HG02798 (cell line): ENCODE results near the gene ECI1.

Experiments
- ATAC-seq: cut with Tn5 transposase; IDR thresholded peaks from one replicate; pipeline ENCODE4 v1.9.1; 2021; ENCODE audit warnings: mild to moderate bottlenecking; ENCODE audit not compliant: unreplicated experiment, poor library complexity

ECI1 gene

GRCh38 chr16:2199095-2199494 is 52.3 kb downstream of the ECI1 start:
- ATAC-seq: no peak

DNA sequence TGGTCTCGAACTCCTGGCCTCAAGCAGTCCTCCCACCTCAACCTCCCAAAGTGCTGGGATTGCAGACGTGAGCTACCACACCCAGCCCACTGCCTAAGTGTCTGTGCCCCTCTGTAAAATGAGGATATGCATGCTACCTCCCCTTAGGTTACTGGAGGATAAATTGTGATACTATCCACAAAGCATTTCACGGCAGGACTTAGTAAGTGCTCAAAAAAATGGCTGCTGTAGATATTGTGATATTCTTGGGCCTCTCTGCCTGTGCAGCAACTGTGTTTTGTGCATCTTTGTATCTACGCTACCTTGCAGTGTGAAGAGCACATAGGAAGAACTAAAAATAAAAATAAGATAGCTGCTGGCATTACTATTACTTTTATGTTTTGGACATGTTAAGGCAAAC is 53.1 kb downstream of the ECI1 start:
- no peak for ATAC-seq

DNA sequence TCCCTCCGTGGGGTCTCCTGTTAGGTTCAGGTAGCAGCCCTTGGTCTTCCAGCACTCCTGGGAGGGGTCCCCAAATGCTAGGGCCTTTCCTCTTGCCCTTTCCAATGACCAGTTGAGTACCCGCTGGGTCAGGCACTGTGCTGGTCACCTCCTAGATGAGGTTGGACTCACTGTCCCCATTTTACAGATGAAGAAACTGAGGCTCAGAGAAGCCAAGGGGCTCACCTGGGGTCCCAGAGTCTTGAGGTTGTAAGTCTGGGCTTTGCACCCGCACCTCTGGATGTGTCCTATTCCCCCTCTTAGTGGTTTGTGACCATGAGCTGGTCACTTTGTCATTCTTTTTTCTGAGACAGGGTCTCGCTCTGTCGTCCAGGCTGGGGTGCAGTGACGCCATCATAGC is 53.6 kb downstream of the ECI1 start:
- no peak for ATAC-seq

DNA sequence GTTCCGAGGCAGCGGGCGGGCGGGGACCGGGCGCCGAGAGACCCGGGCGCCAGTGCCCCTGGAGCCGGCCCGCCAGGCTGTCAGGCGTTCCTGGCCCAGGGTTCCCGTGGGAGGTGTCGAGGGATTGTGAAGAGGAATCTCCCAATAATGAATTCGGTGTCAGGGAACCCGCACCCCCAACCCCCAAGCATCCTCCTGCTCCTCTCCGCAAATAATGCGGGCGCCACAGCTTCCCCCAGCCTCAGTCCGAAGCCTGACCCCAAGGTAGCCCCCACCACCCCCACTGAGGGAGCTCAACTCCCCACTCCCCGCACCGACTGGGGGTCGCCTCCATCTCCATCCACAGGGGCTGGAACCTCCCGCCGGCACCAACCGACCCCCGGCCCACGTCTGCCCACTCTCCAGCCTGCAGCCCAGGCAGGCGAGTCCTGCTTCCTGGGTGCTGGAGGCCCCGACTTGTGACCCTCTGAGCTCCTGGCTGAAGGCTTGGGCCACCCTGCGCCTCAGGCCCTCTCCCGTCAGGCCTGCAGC is 54.3 kb downstream of the ECI1 start:
- ATAC-seq: no peak

- ATAC-seq: no peak
Measured at GRCh38 chr16:2196162-2196980, 55.0 kb downstream of the ECI1 start, which contains the start of gene CASKIN1. Gene CASKIN1, minus strand, starts transcription at chr16:2196605. Its CDS starts 173 bp downstream, at chr16:2196432.

GRCh38 chr16:2195322-2196161 is 55.8 kb downstream of the ECI1 start:
- ATAC-seq: no peak

DNA sequence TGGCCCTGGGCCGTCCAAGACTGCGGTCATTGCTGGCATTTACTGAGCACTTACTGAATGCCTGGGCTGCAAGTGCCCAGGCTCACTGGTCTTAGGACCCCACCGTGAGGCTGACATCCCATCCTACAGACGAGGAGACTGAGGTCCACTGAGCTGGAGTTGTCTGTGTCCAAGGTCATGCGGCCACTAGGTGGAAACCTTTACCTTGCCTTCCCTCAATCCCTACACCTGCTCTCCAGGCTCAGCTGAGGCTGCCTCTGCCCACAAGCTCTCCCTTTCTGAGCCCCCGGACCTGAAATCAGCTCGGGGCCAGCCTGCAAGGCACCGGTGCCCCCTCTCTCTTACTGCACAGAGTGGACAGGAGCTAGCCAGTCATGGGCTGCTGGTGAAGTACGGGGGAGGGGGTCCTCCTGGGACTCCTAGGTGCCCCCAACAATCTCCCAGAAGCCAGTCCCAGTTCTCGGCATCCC is 56.5 kb downstream of the ECI1 start:
- no peak for ATAC-seq

DNA sequence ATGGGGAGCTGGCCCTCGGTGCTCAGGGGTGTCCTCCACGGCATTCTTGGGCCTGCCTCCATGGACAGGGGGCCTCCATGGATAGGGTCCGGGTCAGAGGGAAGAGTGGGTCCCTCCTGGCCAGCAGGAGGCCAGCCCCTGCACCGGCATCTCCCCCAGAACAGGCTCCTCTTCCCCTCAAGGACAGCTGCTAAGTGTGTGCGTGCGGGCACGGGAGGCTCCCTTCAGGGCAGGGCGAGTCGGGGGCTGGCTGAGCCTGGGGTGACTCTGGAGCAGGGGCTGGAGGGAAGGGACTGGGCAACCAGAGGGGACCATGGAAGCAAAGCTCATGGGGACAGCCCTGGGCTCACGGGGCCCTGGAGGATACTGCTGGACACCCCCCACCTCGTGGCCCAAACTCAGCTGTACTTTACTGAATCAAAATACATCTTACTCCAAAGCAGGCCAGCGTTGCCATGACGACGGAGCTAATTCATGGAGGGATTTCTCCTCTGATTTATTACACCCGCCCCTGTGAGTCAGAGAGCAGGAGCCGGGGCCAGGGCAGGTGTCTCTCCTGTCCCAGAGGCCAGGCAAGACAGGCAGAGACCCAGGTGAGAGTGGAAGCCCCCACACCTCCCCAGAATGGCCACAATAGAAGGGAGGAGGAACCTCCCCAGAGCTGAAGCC is 57.1 kb downstream of the ECI1 start:
- no peak for ATAC-seq

GRCh38 chr16:2191446-2191706 is 60.0 kb downstream of the ECI1 start:
- ATAC-seq: no peak

- no peak for ATAC-seq
Measured at GRCh38 chr16:2190659-2191445, 60.5 kb downstream of the ECI1 start.

DNA sequence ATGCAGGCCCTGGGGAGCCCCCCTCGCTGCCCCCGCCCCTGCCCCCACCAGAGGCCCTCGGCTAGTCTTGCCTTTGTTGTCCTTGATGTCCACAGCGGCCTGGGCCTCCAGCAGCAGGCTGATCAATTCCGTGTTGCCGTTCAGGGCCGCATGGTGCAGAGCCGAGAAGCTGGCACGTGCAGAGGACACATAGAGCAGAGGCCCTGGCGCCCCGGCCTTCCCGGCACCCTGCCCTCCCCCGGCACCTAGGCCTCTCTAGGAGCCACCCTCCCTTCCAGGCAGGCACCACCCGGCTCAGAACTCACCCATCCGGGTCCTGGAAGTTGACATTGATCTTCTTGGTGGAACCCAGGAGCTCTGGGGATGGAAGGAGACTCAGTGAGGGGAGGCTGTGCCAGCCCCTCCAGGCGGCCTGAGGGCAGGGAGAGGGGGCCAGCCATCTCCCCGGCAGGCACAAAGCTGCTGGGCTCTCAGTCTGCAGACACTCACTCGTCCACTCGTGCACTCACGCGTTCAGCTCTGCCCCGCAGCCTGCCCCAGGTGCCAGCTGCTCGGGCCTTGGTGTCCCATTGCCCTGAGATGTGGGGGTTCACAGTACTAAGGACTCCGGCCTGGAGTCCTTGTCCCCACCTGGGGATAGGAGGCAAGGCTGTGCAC is 61.3 kb downstream of the ECI1 start:
- ATAC-seq: no peak
